NCI-H2196 treated with DMSO at 0.1 percent for 48 hours (cell line): ENCODE data around the gene BLTP3A.

Experiments
- DNase-seq: peaks from one replicate; lab custom pipeline; 2025; ENCODE audit not compliant: unreplicated experiment; lab: John Stamatoyannopoulos, UW

BLTP3A gene

GRCh38 chr6:34832942-34833341 lies 41.1 kb downstream of the BLTP3A start:
- DNase-seq, result no peak

GRCh38 chr6:34834789-34835518 lies 43.1 kb downstream of the BLTP3A start:
- DNase-seq, result no peak

GRCh38 chr6:34836008-34836407 lies 44.1 kb downstream of the BLTP3A start:
- DNase-seq, result no peak

- DNase-seq, result no peak
These were observed 44.6 kb downstream of the BLTP3A start for GRCh38 chr6:34836451-34836850.

- DNase-seq, result no peak
These were observed 45.6 kb downstream of the BLTP3A start for GRCh38 chr6:34837528-34837927.

GRCh38 chr6:34839666-34840352 lies 47.9 kb downstream of the BLTP3A start:
- no peak for DNase-seq
